ENCODE measurements around the gene TSPAN5. TPM values are rescaled to one million over a fixed set of nuclear protein-coding genes. Genes with fewer than 3 reads are reported as not detected.

TSPAN5 gene
- total RNA-seq, 2 experiments from 2014 or later: 1.8 to 2.8 TPM

- POLR2A ChIA-PET: no interaction called here
- Mint-ChIP-seq H3K27ac (no peak overlapping the region), H3K36me3 (ENCODE audit: low read depth) (peaks cover 63% of the 10 kb centered on the region)
Observed at GRCh38 chr4:98433691-98434090, 224.7 kb downstream of the TSPAN5 start.

GRCh38 chr4:98430708-98431403 is 227.6 kb downstream of the TSPAN5 start:
- H3K9me3 Mint-ChIP-seq: peaks cover 2% of the 10 kb centered on the region
- no peak overlapping the region for H3K4me3 Mint-ChIP-seq
- intact Hi-C loops (cut with DNase I, micrococcal nuclease): no loop called here
- H3K27me3 ChIP-seq (ENCODE audit: control insufficient read depth in 1 of 2, insufficient read depth in 2 of 2, low read length in 2 of 2): no peaks in the 10 kb centered on the region
- peaks cover 6% of the 10 kb centered on the region for H3K4me1 Mint-ChIP-seq (ENCODE audit: low read depth)
- H3K36me3 ChIP-seq (ENCODE audit: insufficient read depth, low read length): peaks cover 13% of the 10 kb centered on the region
- TF ChIP-seq CTCF (IDR thresholded peaks at IDR 0.05): no peak
- no peaks in the 10 kb centered on the region for H3K9me3 ChIP-seq (ENCODE audit: control insufficient read depth in 1 of 2, insufficient read depth in 1 of 2, low read length in 2 of 2)
- DNase-seq (no peak), ATAC-seq (ENCODE audit: poor library complexity) (no peak)
- POLR2A ChIA-PET: interaction anchor here (0.9 kb wide), 1 partner anchor 10 kb away, joined by 3 read pairs; no protein-coding TSS in a partner anchor
- no peaks in the 10 kb centered on the region for H3K4me1 ChIP-seq (ENCODE audit: insufficient read depth, low read length)
- peaks cover 47% of the 10 kb centered on the region for H3K36me3 Mint-ChIP-seq (ENCODE audit: low read depth)
- peak overlapping the region; percentile 24 for H3K27ac Mint-ChIP-seq
- no peaks in the 10 kb centered on the region for H3K27me3 Mint-ChIP-seq
- H3K27ac ChIP-seq (ENCODE audit: low read depth in 1 of 2, low read length in 2 of 2): no peak overlapping the region
- CTCF ChIA-PET: no interaction called here
- no peak overlapping the region for H3K4me3 ChIP-seq (ENCODE audit: low read length)

More at GRCh38 chr4:98433691-98434090, 224.7 kb downstream of the TSPAN5 start:
- Histone ChIP-seq H3K4me3 (ENCODE audit: low read length) (no peak overlapping the region), H3K27me3 (ENCODE audit: control insufficient read depth in 1 of 2, insufficient read depth in 2 of 2, low read length in 2 of 2) (no peaks in the 10 kb centered on the region), H3K27ac (ENCODE audit: low read depth in 1 of 2, low read length in 2 of 2) (no peak overlapping the region), H3K36me3 (ENCODE audit: insufficient read depth, low read length) (peaks cover 22% of the 10 kb centered on the region), H3K4me1 (ENCODE audit: insufficient read depth, low read length) (no peaks in the 10 kb centered on the region), H3K9me3 (ENCODE audit: control insufficient read depth in 1 of 2, insufficient read depth in 1 of 2, low read length in 2 of 2) (no peaks in the 10 kb centered on the region)
- Mint-ChIP-seq H3K9me3 (no peaks in the 10 kb centered on the region), H3K4me1 (ENCODE audit: low read depth) (no peaks in the 10 kb centered on the region), H3K27me3 (no peaks in the 10 kb centered on the region), H3K4me3 (no peak overlapping the region)
- CTCF ChIA-PET: interaction anchor here (1.6 kb wide), 1 partner anchor 14 kb away, joined by 3 read pairs; no protein-coding TSS in a partner anchor
- DNase-seq (no peak), ATAC-seq (ENCODE audit: poor library complexity) (no peak)
- TF ChIP-seq CTCF (IDR thresholded peaks at IDR 0.05): no peak
- intact Hi-C loops (cut with DNase I, micrococcal nuclease): no loop called here

GRCh38 chr4:98423009-98423408 is 235.4 kb downstream of the TSPAN5 start:
- Mint-ChIP-seq H3K27ac (no peak overlapping the region), H3K4me1 (ENCODE audit: low read depth) (peaks cover 14% of the 10 kb centered on the region), H3K9me3 (peaks cover 2% of the 10 kb centered on the region), H3K36me3 (ENCODE audit: low read depth) (peaks cover 76% of the 10 kb centered on the region), H3K4me3 (no peak overlapping the region), H3K27me3 (no peaks in the 10 kb centered on the region)
- H3K9me3 ChIP-seq (ENCODE audit: control insufficient read depth in 1 of 2, insufficient read depth in 1 of 2, low read length in 2 of 2): no peaks in the 10 kb centered on the region
- ChIA-PET CTCF (no interaction called here), POLR2A (no interaction called here)
- no peak overlapping the region for H3K27ac ChIP-seq (ENCODE audit: low read depth in 1 of 2, low read length in 2 of 2)
- DNase-seq: no peak
- no peaks in the 10 kb centered on the region for H3K4me1 ChIP-seq (ENCODE audit: insufficient read depth, low read length)
- no peak for ATAC-seq (ENCODE audit: poor library complexity)
- intact Hi-C loops (cut with DNase I, micrococcal nuclease): no loop called here
- peaks cover 40% of the 10 kb centered on the region for H3K36me3 ChIP-seq (ENCODE audit: insufficient read depth, low read length)
- no peaks in the 10 kb centered on the region for H3K27me3 ChIP-seq (ENCODE audit: control insufficient read depth in 1 of 2, insufficient read depth in 2 of 2, low read length in 2 of 2)
- TF ChIP-seq CTCF (IDR thresholded peaks at IDR 0.05): no peak
- no peak overlapping the region for H3K4me3 ChIP-seq (ENCODE audit: low read length)
